Measurements from ENCODE around the gene LRP10.

- TF ChIP-seq CTCF (IDR thresholded peaks at IDR 0.05 in 4 of 5, conservative IDR thresholded peaks at IDR 0.05 in 1 of 5) (no peak), POLR2A (IDR thresholded peaks at IDR 0.05) (no peak)
Observed at GRCh38 chr14:22910916-22911315, 39.4 kb downstream of the LRP10 start.
